Sigmoid colon (tissue), 4 donors: Measurements from ENCODE around the gene ODC1.

Experiments used
- EP300 ChIP-seq, 4 donors: sonication (generic); formaldehyde crosslinking; IDR thresholded peaks; one replicate each; pipeline ENCODE4 v1.6.1; 2017; ENCODE audit warnings: antibody characterized with exemption in 4 of 4
- POLR2A ChIP-seq, 2 donors: fragments of 450-650 bp; IDR thresholded peaks; one replicate each; pipeline ENCODE4 v1.6.1; 2016; ENCODE audit warnings: antibody characterized with exemption in 2 of 2, mild to moderate bottlenecking in 2 of 2, moderate library complexity in 2 of 2
- POLR2AphosphoS5 ChIP-seq, 4 donors: sonication (generic); formaldehyde crosslinking; IDR thresholded peaks; one replicate each; pipeline ENCODE4 v1.6.1; 2017; ENCODE audit warnings: antibody characterized with exemption in 4 of 4
- TF ChIP-seq, protein P1 (sequence below), 4 experiments: fragments of 450-650 bp in 3 of 4; fragments of 200-600 bp in 1 of 4; IDR thresholded peaks; one replicate each; pipeline ENCODE4 v1.5.1; 2016 to 2019; ENCODE audit warnings: antibody characterized with exemption in 4 of 4, mild to moderate bottlenecking in 3 of 4, moderate library complexity in 2 of 4

DNA sequence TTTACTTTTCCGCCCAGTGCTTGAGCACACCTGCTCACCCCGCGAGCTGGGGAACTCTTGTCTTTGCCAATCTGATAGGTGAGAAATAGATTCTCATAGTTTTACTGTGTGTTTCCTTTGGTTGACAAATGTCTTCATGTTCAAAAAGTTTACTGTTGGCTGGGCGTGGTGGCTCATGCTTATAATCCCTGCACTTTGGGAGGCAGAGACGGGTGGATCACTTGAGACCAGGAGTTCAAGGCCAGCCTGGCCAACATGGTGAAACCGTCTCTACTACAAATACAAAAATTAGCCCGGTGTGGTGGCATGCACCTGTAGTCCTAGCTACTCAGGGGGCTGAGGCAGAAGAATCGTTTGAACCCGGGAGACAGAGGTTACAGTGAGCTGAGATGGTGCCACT is 10.3 kb downstream of the ODC1 start:
- no peak for TF ChIP-seq POLR2AphosphoS5 (IDR thresholded peaks at IDR 0.05)
- TF ChIP-seq, protein P1, sequence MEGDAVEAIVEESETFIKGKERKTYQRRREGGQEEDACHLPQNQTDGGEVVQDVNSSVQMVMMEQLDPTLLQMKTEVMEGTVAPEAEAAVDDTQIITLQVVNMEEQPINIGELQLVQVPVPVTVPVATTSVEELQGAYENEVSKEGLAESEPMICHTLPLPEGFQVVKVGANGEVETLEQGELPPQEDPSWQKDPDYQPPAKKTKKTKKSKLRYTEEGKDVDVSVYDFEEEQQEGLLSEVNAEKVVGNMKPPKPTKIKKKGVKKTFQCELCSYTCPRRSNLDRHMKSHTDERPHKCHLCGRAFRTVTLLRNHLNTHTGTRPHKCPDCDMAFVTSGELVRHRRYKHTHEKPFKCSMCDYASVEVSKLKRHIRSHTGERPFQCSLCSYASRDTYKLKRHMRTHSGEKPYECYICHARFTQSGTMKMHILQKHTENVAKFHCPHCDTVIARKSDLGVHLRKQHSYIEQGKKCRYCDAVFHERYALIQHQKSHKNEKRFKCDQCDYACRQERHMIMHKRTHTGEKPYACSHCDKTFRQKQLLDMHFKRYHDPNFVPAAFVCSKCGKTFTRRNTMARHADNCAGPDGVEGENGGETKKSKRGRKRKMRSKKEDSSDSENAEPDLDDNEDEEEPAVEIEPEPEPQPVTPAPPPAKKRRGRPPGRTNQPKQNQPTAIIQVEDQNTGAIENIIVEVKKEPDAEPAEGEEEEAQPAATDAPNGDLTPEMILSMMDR (IDR thresholded peaks at IDR 0.05) = no peak
- TF ChIP-seq POLR2A (IDR thresholded peaks at IDR 0.05) = no peak
- no peak for TF ChIP-seq EP300 (IDR thresholded peaks at IDR 0.05)
